T-cell (primary cell): ENCODE data around the gene B4GALT1. TPM values are rescaled to one million over a fixed set of nuclear protein-coding genes. Genes with fewer than 3 reads are reported as not detected.

Experiments used
- ATAC-seq, 4 experiments: fragments of 200-7000 bp in 3 of 4; fragments of 150-1000 bp in 1 of 4; cut with Tn5 transposase; replicated peaks in 1 of 4; 1 replicate in 3 of 4; 2 replicates in 1 of 4; pipeline ENCODE4 v1.10.0; 2021; ENCODE audit warnings: moderate library complexity in 3 of 4, mild to moderate bottlenecking in 2 of 4, moderate number of reproducible peaks in 1 of 4
- CTCF ChIA-PET, 2 donors: fragments of 300-600 bp; sonication (Branson Sonifier 250); formaldehyde crosslinking; loops; one replicate each; lab custom pipeline; 2022; ENCODE audit warnings: antibody characterized with exemption in 2 of 2; lab: Charles Lee
- POLR2A ChIA-PET, 2 donors: fragments of 300-600 bp; sonication (Branson Sonifier 250); formaldehyde crosslinking; loops; one replicate each; lab custom pipeline; 2022; ENCODE audit warnings: antibody characterized with exemption in 2 of 2; lab: Charles Lee
- DNase-seq, 35 experiments: peaks; one replicate each; pipeline versions ENCODE4 v3.0.0 to v3.0.0-alpha.2; 2013 to 2023
- H3K27ac ChIP-seq: one replicate; pipeline ENCODE4 v1.5.1; 2013; ENCODE audit warnings: low read length
- H3K27me3 ChIP-seq, 2 experiments: replicated peaks in 1 of 2; 1 replicate in 1 of 2; 2 replicates in 1 of 2; pipeline versions ENCODE4 v1.6.1 to v1.7.0; 2013; ENCODE audit warnings: low read length in 1 of 2, mixed read lengths in 1 of 2; ENCODE audit not compliant: control insufficient read depth in 2 of 2, insufficient read depth in 2 of 2; ENCODE audit errors: extremely low read depth in 1 of 2
- H3K36me3 ChIP-seq, 2 donors: 1 replicate in 1 of 2; 2 replicates in 1 of 2; pipeline versions ENCODE4 v1.6.1 to v1.7.0; 2013; ENCODE audit warnings: low read length in 1 of 2; ENCODE audit not compliant: control insufficient read depth in 2 of 2, insufficient read depth in 1 of 2; ENCODE audit errors: extremely low read depth in 1 of 2
- H3K4me1 ChIP-seq, 2 experiments: 1 replicate in 1 of 2; 2 replicates in 1 of 2; pipeline versions ENCODE4 v1.6.1 to v1.7.0; 2013; ENCODE audit warnings: low read length in 2 of 2, mixed read lengths in 1 of 2; ENCODE audit not compliant: insufficient read depth in 2 of 2, control insufficient read depth in 1 of 2; ENCODE audit errors: extremely low read depth in 1 of 2
- H3K4me3 ChIP-seq, 2 donors: 1 replicate in 1 of 2; 2 replicates in 1 of 2; pipeline versions ENCODE4 v1.5.1 to v1.7.0; 2013; ENCODE audit warnings: mild to moderate bottlenecking in 2 of 2, low read length in 1 of 2, moderate library complexity in 1 of 2; ENCODE audit not compliant: control insufficient read depth in 1 of 2; ENCODE audit errors: extremely low read depth in 1 of 2
- H3K9me3 ChIP-seq: 2 replicates; pipeline ENCODE4 v1.7.0; 2013
- H3K27ac Mint-ChIP-seq, 2 donors: one replicate each; pipeline ENCODE4 v1.8.0; 2020 to 2021; ENCODE audit warnings: mild to moderate bottlenecking in 2 of 2, mixed read lengths in 2 of 2
- H3K27me3 Mint-ChIP-seq, 2 donors: one replicate each; pipeline ENCODE4 v1.8.0; 2021 to 2022; ENCODE audit warnings: mixed read lengths in 2 of 2
- H3K36me3 Mint-ChIP-seq: one replicate; pipeline ENCODE4 v1.8.0; 2021; ENCODE audit warnings: mixed read lengths
- H3K4me1 Mint-ChIP-seq, 3 donors: one replicate each; pipeline ENCODE4 v1.8.0; 2020 to 2022; ENCODE audit warnings: mixed read lengths in 3 of 3, mild to moderate bottlenecking in 1 of 3
- H3K4me3 Mint-ChIP-seq, 3 donors: one replicate each; pipeline ENCODE4 v1.8.0; 2020 to 2022; ENCODE audit warnings: mild to moderate bottlenecking in 3 of 3, mixed read lengths in 3 of 3, moderate library complexity in 3 of 3
- H3K9me3 Mint-ChIP-seq, 3 donors: one replicate each; pipeline ENCODE4 v1.8.0; 2020 to 2022; ENCODE audit warnings: mixed read lengths in 3 of 3
- WGBS: methylation state at CpG from one replicate; pipeline ENCODE4 v1.1.5; 2013; ENCODE audit warnings: missing lambda C conversion rate; ENCODE audit not compliant: insufficient coverage; 5-methylcytosine and 5-hydroxymethylcytosine counted together
- total RNA-seq, 35 experiments: library from RNA in 6 of 35; stranded (reverse) in 6 of 35; fragments of 120-200 nt in 1 of 35; gene quantifications; one replicate each; pipeline versions ENCODE4 v1.2.1 to v1.2.4 and lab custom pipeline; 2013 to 2026

Gene B4GALT1
- total RNA-seq, 5 donors from 2014 or later (not counting 1 experiment from before 2014, with no cell fraction given): 33.2 to 85.3 (median 44.1) TPM

DNA sequence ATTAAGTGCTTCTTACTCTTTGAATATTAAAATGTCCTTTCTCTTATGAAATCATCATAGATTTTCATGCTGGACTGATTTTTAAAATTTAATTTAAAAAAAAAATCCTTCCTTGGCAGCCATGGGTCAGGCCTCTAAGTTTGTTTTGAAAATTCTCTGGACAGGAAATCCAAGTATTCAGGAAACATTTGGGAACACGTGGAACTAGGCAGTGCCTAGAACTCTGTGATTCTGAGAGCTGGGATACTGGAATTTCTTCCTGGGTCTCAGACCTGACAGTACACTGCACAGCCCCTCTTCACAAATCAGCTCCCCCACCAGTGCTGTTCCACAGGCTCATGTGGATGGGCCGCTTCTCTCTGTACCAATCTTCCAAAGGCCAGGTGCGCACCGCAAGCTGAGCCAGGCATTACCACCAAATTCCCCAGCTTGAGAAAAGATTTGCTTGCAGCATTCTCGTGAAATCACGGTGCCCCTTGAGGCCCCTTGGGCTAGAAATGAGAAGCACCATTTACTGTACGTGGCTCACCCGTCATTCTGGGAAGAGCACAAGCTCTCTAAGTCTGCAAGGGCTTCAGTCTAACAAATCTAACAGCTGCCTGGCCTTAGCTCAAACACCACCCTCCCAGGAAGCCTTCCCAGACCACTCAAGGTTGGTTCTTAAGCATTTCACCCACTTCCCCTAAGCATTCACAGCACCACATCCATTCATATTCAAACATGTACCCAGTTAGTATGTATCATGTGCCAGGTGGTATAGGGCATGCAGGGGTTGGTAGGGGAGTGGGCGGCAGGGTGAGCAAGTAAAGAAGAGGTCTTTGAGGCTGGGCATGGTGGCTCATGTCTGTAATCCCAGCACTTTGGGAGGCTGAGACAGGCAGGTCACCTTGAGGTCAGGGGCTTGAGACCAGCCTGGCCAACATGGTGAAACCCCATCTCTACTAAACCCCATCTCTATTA lies 26.5 kb downstream of the B4GALT1 start:
- Histone ChIP-seq H3K27me3 (no peaks in the 10 kb centered on the region), H3K4me1 (peaks cover 61 to 99% of the 10 kb centered on the region in 2 experiments), H3K4me3 (no peak overlapping the region), H3K9me3 (no peaks in the 10 kb centered on the region), H3K36me3 (peaks cover 0 to 3% of the 10 kb centered on the region in 2 donors), H3K27ac (peak overlapping the region; percentile 73)
- POLR2A ChIA-PET: interaction anchor here in 1 of 2 donors (0.7 to 1.6 kb wide), 11 partner anchors 9 to 64 kb away, joined by 3 to 11 read pairs (median 4); partner anchors contain the start of genes B4GALT1 and SMU1
- no peak for DNase-seq
- H3K27me3 Mint-ChIP-seq: no peaks in the 10 kb centered on the region
- CTCF ChIA-PET: interaction anchor here (0.7 to 2.3 kb wide), 8 partner anchors 10 to 34 kb away, joined by 3 to 6 read pairs (median 3); partner anchors contain the start of gene B4GALT1 (in 1 of the 2)
- 92% methylated on average over 2 of the region's 9 CpGs for WGBS
- no peaks in the 10 kb centered on the region for H3K9me3 Mint-ChIP-seq
- peaks cover 96 to 98% (median 96%) of the 10 kb centered on the region in 3 donors for H3K4me1 Mint-ChIP-seq
- peaks cover 8% of the 10 kb centered on the region for H3K36me3 Mint-ChIP-seq
- H3K4me3 Mint-ChIP-seq: peak overlapping the region; percentile 0 to 79 (median 50)
- H3K27ac Mint-ChIP-seq: peak overlapping the region; percentile 94 to 98
- peak in 1 of 4 experiments; percentile 18 for ATAC-seq

DNA sequence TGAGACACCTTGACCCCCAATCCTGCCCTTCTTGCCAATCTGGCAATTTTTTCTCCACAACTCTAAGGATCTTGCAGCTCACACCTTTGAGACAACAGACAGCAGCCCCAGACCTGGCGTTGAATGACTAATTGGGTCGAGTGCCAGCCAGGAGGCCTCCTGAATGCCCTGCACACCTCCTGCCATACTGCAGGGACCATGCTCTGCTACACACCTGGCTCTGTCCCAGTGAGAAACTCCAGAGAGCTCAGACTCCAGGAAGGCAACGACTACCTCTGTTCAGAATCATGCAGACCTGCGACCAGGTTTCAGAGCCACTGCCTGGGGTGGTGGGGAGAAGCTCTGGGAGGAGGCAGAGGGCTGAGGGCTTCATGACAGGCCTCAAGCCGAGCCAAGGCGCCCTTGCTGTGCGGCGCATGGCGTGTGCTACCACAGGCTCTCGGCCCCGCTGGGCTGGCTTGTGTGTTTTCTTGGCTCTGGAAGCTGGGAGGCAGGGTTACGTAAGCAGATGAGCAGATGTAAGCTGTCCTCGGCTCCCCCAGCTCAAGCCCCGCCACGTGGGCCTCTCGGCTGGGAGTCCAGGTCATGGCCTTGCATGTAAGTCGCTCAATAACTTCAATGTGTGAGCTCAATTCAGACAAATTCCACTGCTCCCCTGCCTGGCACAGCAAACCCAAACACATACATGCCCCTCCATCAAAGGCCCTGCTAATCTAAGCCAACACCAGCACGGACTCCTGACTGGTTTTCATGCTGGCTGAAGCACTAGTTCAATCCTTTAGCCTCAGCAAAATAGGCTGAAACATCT lies 27.5 kb downstream of the B4GALT1 start:
- Mint-ChIP-seq H3K27ac (peak overlapping the region; percentile 84 to 94), H3K36me3 (peaks cover 12% of the 10 kb centered on the region), H3K4me3 (peak overlapping the region in 2 of 3 donors; percentile 25 to 43), H3K27me3 (no peaks in the 10 kb centered on the region), H3K4me1 (peaks cover 94 to 97% (median 95%) of the 10 kb centered on the region in 3 donors), H3K9me3 (no peaks in the 10 kb centered on the region)
- H3K36me3 ChIP-seq: peaks cover 0 to 11% of the 10 kb centered on the region in 2 donors
- H3K27ac ChIP-seq: peak overlapping the region; percentile 69
- H3K4me3 ChIP-seq: no peak overlapping the region
- 90% methylated on average over 15 of the region's 18 CpGs for WGBS
- DNase-seq (no peak), ATAC-seq (no peak)
- no peaks in the 10 kb centered on the region for H3K27me3 ChIP-seq
- POLR2A ChIA-PET: interaction anchor here (0.6 to 0.8 kb wide), 2 partner anchors 16 to 22 kb away, joined by 3 to 8 read pairs; no protein-coding TSS in a partner anchor
- CTCF ChIA-PET: interaction anchor here in 1 of 2 donors (2.3 kb wide), 1 partner anchor 12 kb away, joined by 6 read pairs; no protein-coding TSS in a partner anchor
- peaks cover 51 to 98% of the 10 kb centered on the region in 2 experiments for H3K4me1 ChIP-seq
- H3K9me3 ChIP-seq: no peaks in the 10 kb centered on the region

GRCh38 chr9:33138768-33139167 lies 28.4 kb downstream of the B4GALT1 start:
- WGBS: 52% methylated on average over 2 of the region's 7 CpGs
- no peaks in the 10 kb centered on the region for H3K9me3 ChIP-seq
- peaks cover 85 to 89% (median 86%) of the 10 kb centered on the region in 3 donors for H3K4me1 Mint-ChIP-seq
- H3K27ac Mint-ChIP-seq: peak overlapping the region; percentile 84 to 94
- H3K36me3 Mint-ChIP-seq: peaks cover 16% of the 10 kb centered on the region
- peaks cover 46 to 92% of the 10 kb centered on the region in 2 experiments for H3K4me1 ChIP-seq
- DNase-seq (no peak), ATAC-seq (no peak)
- CTCF ChIA-PET: interaction anchor here in 1 of 2 donors (0.6 kb wide), 1 partner anchor 9 kb away, joined by 3 read pairs; no protein-coding TSS in a partner anchor
- H3K4me3 Mint-ChIP-seq: peak overlapping the region in 2 of 3 donors; percentile 43 to 45
- H3K4me3 ChIP-seq: peak overlapping the region in 1 of 2 donors; percentile 2
- POLR2A ChIA-PET: no interaction called here
- H3K27ac ChIP-seq: peak overlapping the region; percentile 69
- peaks cover 3 to 19% of the 10 kb centered on the region in 2 donors for H3K36me3 ChIP-seq
- no peaks in the 10 kb centered on the region for H3K27me3 ChIP-seq
- no peaks in the 10 kb centered on the region for H3K27me3 Mint-ChIP-seq
- no peaks in the 10 kb centered on the region for H3K9me3 Mint-ChIP-seq

DNA sequence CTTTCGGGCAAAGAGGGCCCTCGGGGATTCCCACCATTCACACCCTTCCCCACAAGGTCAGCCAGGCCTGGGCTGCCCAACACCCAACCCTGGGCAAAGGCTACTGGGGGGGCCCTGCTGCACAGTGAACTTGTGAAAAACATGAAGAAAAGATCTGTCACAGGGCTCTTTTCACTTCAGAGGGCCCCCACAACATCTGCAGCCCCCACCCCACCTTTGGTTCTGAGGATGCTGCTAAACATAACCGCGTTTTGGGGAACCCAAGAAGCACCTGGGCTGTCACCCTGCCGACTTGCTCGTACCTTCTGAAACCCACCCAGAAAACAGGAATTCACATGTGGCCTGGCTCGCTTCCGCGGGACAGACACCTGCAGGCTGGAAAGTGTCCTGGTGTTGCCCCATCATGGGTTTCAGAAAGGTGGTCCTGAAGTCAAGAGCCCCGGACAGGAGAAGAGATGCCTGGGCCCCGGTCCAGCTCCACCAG lies 29.3 kb downstream of the B4GALT1 start:
- no peak overlapping the region for H3K4me3 ChIP-seq
- H3K36me3 ChIP-seq: peaks cover 7 to 27% of the 10 kb centered on the region in 2 donors
- ATAC-seq (no peak), DNase-seq (no peak)
- no peaks in the 10 kb centered on the region for H3K27me3 ChIP-seq
- H3K9me3 ChIP-seq: no peaks in the 10 kb centered on the region
- H3K9me3 Mint-ChIP-seq: no peaks in the 10 kb centered on the region
- H3K27ac ChIP-seq: peak overlapping the region; percentile 69
- peaks cover 38 to 85% of the 10 kb centered on the region in 2 experiments for H3K4me1 ChIP-seq
- no peaks in the 10 kb centered on the region for H3K27me3 Mint-ChIP-seq
- H3K4me1 Mint-ChIP-seq: peaks cover 77 to 87% (median 79%) of the 10 kb centered on the region in 3 donors
- 43% methylated on average over 10 of the region's 11 CpGs for WGBS
- POLR2A ChIA-PET: no interaction called here
- H3K36me3 Mint-ChIP-seq: peaks cover 22% of the 10 kb centered on the region
- peak overlapping the region in 2 of 3 donors; percentile 7 to 43 for H3K4me3 Mint-ChIP-seq
- CTCF ChIA-PET: no interaction called here
- peak overlapping the region; percentile 84 to 94 for H3K27ac Mint-ChIP-seq

GRCh38 chr9:33136721-33137670 lies 30.1 kb downstream of the B4GALT1 start:
- H3K27me3 Mint-ChIP-seq: no peaks in the 10 kb centered on the region
- Histone ChIP-seq H3K36me3 (peaks cover 7 to 33% of the 10 kb centered on the region in 2 donors), H3K9me3 (no peaks in the 10 kb centered on the region), H3K4me3 (peak overlapping the region in 1 of 2 donors; percentile 27), H3K27me3 (no peaks in the 10 kb centered on the region), H3K27ac (peak overlapping the region; percentile 69), H3K4me1 (peaks cover 33 to 77% of the 10 kb centered on the region in 2 experiments)
- no peaks in the 10 kb centered on the region for H3K9me3 Mint-ChIP-seq
- peaks cover 72 to 82% (median 72%) of the 10 kb centered on the region in 3 donors for H3K4me1 Mint-ChIP-seq
- peak overlapping the region; percentile 39 to 46 (median 43) for H3K4me3 Mint-ChIP-seq
- H3K36me3 Mint-ChIP-seq: peaks cover 27% of the 10 kb centered on the region
- WGBS: 49% methylated on average over 7 of the region's 10 CpGs
- POLR2A ChIA-PET: no interaction called here
- H3K27ac Mint-ChIP-seq: peak overlapping the region; percentile 84 to 94
- DNase-seq (no peak), ATAC-seq (peak in 3 of 4 experiments; percentile 15 to 38 (median 19))
- CTCF ChIA-PET: interaction anchor here (0.5 to 0.7 kb wide), 3 partner anchors 9 to 213 kb away, joined by 3 to 6 read pairs (median 5); no protein-coding TSS in a partner anchor
